ENCODE data around the gene DPYSL5.

- TF ChIP-seq CTCF (conservative IDR thresholded peaks at IDR 0.05; ENCODE audit: low read length) (no peak), EZH2phosphoT487 (IDR thresholded peaks at IDR 0.05; ENCODE audit: borderline replicate concordance) (no peak)
Measured at GRCh38 chr2:26864226-26864625, 16.3 kb downstream of the DPYSL5 start.
